NCI-H2227 treated with DMSO at 0.1 percent for 48 hours (cell line): ENCODE results near the gene IGSF23.
"Not testable (repeated sequence)": the region's sequence is repeated elsewhere in the genome, so short reads cannot be mapped to it uniquely, and the experiment has no call there.

Source experiments
- DNase-seq: peaks from one replicate; lab custom pipeline; 2025; lab: John Stamatoyannopoulos, UW

The IGSF23 gene

GRCh38 chr19:44611812-44612295 is 1.5 kb upstream of the IGSF23 start:
- no peak for DNase-seq

- no peak for DNase-seq
Observed at GRCh38 chr19:44614313-44614712, 950 bp downstream of the IGSF23 start.

- no peak for DNase-seq
Observed at GRCh38 chr19:44615863-44616247, 2.5 kb downstream of the IGSF23 start.

- no peak for DNase-seq
Observed at GRCh38 chr19:44617110-44617880, 3.9 kb downstream of the IGSF23 start.

GRCh38 chr19:44618640-44619357 is 5.4 kb downstream of the IGSF23 start:
- DNase-seq, result no peak

GRCh38 chr19:44620667-44621066 is 7.3 kb downstream of the IGSF23 start:
- DNase-seq, result no peak

GRCh38 chr19:44621367-44621766 is 8.0 kb downstream of the IGSF23 start:
- no peak for DNase-seq

GRCh38 chr19:44623080-44623479 is 9.7 kb downstream of the IGSF23 start:
- DNase-seq, result no peak

GRCh38 chr19:44623626-44624025 is 10.3 kb downstream of the IGSF23 start:
- no peak for DNase-seq

GRCh38 chr19:44624840-44625354 is 11.5 kb downstream of the IGSF23 start:
- DNase-seq, result no peak

- not testable (repeated sequence) for DNase-seq
Observed at GRCh38 chr19:44625637-44626036, 12.3 kb downstream of the IGSF23 start.

- DNase-seq, result no peak
Observed at GRCh38 chr19:44626048-44626624, 12.8 kb downstream of the IGSF23 start.

- no peak for DNase-seq
Observed at GRCh38 chr19:44627631-44628030, 14.3 kb downstream of the IGSF23 start.

- DNase-seq, result no peak
Observed at GRCh38 chr19:44628793-44629192, 15.4 kb downstream of the IGSF23 start.

GRCh38 chr19:44631611-44632010 is 18.2 kb downstream of the IGSF23 start:
- not testable (repeated sequence) for DNase-seq

GRCh38 chr19:44634058-44634457 is 20.7 kb downstream of the IGSF23 start:
- not testable (repeated sequence) for DNase-seq

- no peak for DNase-seq
Observed at GRCh38 chr19:44634785-44635184, 21.4 kb downstream of the IGSF23 start.

GRCh38 chr19:44635581-44636438 is 22.4 kb downstream of the IGSF23 start:
- no peak for DNase-seq

GRCh38 chr19:44636439-44637389 is 23.4 kb downstream of the IGSF23 start:
- DNase-seq, result no peak

GRCh38 chr19:44637390-44637764 is 24.0 kb downstream of the IGSF23 start:
- DNase-seq, result no peak

GRCh38 chr19:44640518-44640917 is 27.2 kb downstream of the IGSF23 start:
- no peak for DNase-seq
